ENCODE measurements around the gene ERVH48-1. TPM values are rescaled to one million over a fixed set of nuclear protein-coding genes. Genes with fewer than 3 reads are reported as not detected.
A peak's percentile ranks its signal among the peaks of the same experiment; 100 is the strongest.
"Not testable (repeated sequence)": the region's sequence is repeated elsewhere in the genome, so short reads cannot be mapped to it uniquely, and the experiment has no call there.

ERVH48-1 gene
- total RNA-seq, 1 experiment from 2014 or later = 0.20 TPM

DNA sequence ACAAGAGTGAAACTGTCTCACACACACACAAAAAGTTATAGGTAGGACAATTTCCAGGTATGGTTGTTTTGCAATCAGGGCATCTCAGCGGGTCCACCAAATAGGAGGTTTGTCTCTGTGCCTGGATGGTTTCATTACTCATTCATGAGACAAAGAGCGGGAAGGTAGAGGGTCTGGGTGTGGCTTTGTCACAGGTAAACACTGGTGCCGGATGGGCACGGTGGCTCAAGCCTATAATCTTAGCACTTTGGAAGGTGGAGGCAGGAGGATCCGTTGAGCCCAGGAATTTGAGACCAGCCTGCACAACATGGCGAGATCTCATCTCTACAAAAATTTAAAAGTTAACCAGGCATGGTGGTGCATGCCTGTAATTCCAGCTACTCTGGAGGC, 16.3 kb upstream of the ERVH48-1 start:
- in situ Hi-C loops (cut with HindIII; ENCODE audit: low sequenced_read_pairs) = no loop called here
- no peak for DNase-seq (ENCODE audit: low spot score)

DNA sequence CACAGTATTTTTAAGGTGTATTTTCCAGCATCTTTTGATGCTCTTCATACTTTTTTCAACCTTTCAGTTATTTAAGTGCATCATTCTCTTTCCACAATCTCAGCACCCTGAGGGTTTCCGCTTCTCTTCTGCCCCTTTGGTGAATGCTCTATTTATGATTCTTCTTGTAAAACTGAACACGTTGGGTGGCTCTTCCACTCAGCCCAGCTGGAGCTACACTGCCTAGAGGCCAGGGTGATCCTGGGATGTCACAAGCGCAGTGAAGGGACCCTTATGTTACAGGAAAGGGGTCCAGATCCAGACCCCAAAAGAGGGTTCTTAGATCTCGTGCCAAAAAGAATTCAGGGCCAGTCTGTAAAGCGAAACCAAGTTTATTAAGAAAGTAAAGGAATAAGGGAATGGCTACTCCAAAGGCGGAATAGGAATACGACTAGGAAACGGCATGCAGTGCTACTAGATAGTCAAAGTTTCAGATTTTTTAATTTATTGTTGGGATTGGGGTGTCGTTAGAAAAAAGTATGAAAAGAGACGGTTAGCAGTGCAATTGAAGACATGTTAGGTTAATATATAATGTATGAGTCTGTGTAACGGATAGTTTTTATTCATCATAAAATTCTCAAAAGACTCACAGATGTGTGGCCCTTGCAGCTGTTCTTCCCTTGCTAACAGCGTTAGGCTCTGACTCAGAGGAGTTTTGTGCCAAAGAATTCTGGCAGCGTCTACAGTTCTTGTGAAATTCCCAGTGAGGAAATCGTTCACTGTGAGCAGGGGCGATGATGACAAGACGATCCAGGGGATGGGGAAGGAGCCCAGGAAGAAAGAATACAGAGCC, 14.4 kb upstream of the ERVH48-1 start:
- in situ Hi-C loops (cut with HindIII; ENCODE audit: low sequenced_read_pairs) = no loop called here
- peak; percentile 4 for DNase-seq (ENCODE audit: low spot score)

DNA sequence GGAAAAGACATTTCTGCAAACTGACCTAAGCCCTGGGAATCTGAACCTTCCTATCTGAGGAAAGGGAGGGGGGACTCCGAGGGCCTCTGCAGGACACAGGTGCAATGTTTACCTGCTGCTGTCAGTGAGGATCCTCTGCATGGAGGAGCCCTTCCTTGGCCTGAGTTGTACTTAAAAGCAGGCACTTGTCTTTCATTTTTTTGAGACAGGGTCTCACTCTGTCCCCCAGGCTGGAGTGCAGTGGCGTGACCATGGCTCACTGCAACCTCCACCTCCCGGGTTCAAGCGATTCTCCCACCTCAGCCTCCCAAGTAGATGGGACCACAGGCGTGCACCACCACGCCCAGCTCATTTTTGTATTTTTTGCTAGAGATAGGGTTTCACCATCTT, 13.2 kb upstream of the ERVH48-1 start:
- in situ Hi-C loops (cut with HindIII; ENCODE audit: low sequenced_read_pairs); DNase-seq (ENCODE audit: low spot score): not testable (repeated sequence)

DNA sequence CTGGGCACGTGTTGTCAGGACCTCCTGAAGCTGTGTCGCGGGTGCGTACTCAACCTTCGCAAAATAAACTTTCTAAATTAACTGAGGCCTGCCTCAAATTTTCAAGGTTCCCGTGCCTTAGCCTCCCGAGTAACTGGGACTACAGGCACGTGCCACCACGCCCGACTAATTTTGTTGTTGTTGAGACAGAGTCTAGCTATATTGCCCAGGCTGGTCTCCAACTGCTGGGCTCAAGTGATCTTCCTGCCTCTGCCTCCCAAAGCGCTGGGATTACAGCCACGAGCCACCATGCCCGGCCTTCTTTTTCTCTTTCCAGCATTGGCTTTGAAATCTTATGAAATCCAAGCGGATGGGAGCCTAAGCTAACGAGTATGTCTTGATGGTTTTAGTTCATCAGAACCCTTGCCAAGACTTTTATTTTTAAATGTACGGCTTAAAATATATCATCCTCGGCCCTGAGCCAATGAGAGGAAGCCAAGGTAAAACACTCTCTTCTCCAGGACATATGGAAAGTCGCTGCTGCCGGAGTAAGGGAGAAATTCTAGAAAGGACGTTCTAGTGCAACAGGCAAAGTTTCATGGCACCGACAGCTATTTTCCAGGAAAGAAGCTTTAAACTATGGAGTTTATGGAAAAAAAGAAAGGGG, 12.7 kb upstream of the ERVH48-1 start:
- no peak for DNase-seq (ENCODE audit: low spot score)
- in situ Hi-C loops (cut with HindIII; ENCODE audit: low sequenced_read_pairs) = no loop called here

DNA sequence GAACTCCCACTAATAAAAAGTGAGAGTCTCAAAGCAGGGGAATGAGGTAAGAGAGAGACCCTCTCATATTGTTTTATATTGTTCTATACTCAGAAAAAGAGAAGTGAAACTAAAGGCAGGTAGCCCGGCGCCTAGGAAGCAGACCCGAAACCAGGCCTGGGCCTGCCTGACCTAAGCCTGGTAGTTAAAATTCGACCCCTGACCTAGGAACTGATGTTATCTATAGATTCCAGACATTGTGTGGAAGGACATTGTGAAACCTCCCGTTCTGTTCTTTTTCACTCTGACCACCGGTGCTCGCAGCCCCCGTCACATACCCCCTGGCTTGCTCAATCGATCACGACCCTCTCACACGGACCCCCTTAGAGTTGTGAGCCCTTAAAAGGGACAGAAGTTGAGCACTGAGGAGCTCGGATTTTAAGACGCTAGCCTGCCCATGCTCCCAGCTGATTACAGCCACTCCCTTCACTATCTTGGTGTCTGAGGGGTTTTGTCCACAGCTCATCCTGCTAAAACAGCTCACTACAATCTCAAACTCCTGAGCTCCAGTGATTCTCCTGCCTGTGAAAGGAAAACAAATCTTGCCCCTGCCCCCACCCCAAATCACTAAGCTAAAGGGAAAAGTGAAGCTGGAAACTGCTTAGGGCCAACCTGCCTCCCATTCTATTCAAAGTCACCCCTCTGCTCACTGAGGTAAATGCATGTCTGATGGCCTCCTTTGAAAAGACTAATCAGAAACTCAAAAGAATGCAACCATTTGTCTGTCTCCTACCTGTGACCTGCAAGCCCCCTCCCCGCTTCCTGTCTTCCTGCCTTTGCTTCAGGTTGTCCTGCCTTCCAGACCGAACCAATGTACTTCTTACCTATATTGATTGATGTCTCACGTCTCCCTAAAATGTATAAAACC, 11.9 kb upstream of the ERVH48-1 start:
- not testable (repeated sequence) for DNase-seq (ENCODE audit: low spot score)

DNA sequence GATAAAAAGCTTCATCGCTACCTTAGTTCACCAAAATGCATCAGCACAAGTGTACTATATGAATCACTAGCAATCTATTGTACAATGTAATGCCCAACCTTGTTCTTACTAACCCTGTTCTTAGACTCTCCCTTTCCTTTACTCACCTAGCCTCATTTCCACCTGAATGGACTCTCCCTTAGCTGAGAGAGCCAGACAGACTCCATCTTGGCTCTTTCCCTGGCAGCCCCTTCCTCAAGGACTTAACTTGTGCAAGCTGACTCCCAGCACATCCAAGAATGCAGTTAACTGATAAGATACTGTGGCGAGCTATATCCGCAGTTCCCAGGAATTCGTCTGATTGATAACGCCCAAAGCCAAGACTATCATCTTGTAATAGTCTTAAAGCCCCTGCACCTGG, 10.9 kb upstream of the ERVH48-1 start:
- in situ Hi-C loops (cut with HindIII; ENCODE audit: low sequenced_read_pairs); DNase-seq (ENCODE audit: low spot score): not testable (repeated sequence)

More for the DNA sequence above, 11.9 kb upstream of the ERVH48-1 start:
- in situ Hi-C loops (cut with HindIII; ENCODE audit: low sequenced_read_pairs) = not testable (repeated sequence)

GRCh38 chr21:42933973-42934372, 8.5 kb upstream of the ERVH48-1 start:
- in situ Hi-C loops (cut with HindIII; ENCODE audit: low sequenced_read_pairs); DNase-seq (ENCODE audit: low spot score): not testable (repeated sequence)

GRCh38 chr21:42933137-42933970, 7.9 kb upstream of the ERVH48-1 start:
- in situ Hi-C loops (cut with HindIII; ENCODE audit: low sequenced_read_pairs); DNase-seq (ENCODE audit: low spot score): not testable (repeated sequence)

- in situ Hi-C loops (cut with HindIII; ENCODE audit: low sequenced_read_pairs); DNase-seq (ENCODE audit: low spot score): not testable (repeated sequence)
Measured at GRCh38 chr21:42932378-42933136, 7.1 kb upstream of the ERVH48-1 start.

- in situ Hi-C loops (cut with HindIII; ENCODE audit: low sequenced_read_pairs) = no loop called here
- DNase-seq (ENCODE audit: low spot score) = no peak
Measured at GRCh38 chr21:42931560-42932235, 6.3 kb upstream of the ERVH48-1 start.

DNA sequence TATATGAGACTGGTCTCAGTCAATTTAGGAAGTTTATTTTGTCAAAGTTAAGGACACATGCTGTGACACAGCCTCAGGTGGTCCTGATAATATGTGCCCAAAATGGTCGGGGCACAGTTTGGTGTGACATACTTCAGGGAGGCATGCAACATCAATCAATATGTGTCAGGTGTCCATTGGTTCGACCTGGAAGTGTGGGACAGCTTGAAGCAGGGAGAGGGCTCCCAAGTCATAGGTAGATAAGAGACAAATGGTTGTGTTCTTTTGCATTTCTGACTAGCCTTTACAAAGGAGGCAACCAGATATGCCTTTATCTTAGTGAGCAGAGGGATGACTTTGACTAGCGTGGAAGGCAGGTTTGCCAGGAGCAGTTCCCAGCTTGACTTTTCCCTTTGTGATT, 4.5 kb upstream of the ERVH48-1 start:
- DNase-seq (ENCODE audit: low spot score) = no peak
- in situ Hi-C loops (cut with HindIII; ENCODE audit: low sequenced_read_pairs) = no loop called here

DNA sequence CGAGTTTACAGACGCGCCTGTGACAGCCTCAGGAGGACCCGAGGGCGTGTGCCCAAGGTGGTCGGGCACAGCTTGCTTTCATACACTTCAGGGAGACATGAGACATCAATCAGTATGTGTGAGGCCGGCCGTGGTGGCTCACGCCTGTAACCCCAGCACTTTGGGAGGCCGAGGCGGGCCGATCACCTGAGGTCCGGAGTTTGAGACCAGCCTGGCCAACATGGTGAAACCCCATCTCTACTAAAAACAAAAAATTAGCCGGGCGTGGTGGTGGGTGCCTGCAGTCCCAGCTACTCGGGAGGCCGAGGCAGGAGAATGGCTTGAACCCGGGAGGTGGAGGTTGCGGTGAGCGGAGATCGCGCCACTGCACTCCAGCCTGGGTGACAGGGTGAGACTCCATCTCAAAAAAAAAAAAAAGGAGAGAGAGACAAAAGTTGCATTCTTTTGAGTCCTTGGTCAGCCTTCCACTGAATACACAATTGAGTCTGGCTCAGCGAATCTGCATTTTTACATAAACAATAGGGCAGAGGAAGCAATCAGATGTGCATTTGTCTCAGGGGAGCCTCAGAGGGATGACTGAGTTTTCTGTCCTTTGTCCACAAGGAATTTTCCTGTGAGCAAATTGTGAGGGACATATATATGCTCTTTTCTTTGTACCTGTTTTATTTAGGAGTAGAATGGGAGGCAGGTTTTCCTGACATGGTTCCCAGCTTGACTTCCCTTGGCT, 2.2 kb upstream of the ERVH48-1 start:
- DNase-seq (ENCODE audit: low spot score); in situ Hi-C loops (cut with HindIII; ENCODE audit: low sequenced_read_pairs): not testable (repeated sequence)

GRCh38 chr21:42924433-42924751, 1.0 kb downstream of the ERVH48-1 start:
- DNase-seq (ENCODE audit: low spot score) = no peak
- in situ Hi-C loops (cut with HindIII; ENCODE audit: low sequenced_read_pairs) = no loop called here

DNA sequence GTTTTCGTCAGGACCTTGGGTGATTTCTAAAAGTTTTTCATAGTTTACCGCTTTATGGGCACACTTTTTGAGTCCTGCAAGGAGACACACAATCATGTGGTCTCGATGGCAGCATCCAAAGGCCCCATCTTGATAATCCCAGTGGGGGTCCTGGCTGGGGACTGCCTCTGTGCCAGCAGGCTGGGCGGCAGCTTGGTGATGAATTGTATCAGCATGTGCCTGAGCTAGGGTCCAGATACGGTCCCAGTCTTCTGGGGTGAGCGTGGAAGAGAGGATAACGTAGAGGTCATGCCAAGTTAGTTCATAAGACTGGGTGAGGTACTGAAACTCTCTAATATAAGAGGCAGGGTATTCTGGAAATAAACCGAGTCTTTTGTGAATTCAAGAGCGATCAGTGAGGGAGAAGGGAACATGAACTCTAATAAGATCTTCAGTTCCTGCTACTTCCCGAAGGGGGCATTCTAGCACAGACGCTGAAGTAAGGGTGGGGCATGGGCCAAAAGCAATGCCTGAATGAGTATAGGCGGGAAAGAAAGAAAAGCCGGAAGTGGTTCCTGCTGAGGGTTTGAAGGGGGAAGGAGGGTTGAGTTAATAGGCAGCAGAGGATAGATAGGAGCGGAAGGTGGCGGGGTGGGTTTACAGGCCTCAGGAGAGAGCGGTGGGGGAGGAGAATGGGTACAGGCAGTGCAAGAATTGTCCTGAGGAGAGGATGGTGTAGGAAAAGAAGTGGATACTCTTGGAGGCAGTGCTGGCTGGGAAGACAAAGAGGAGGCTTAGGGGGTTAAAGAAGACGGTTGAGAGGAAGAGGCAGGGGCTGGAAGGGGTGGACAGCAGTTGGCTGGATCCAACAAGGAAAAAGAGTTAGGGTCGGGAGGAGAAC, 1.6 kb downstream of the ERVH48-1 start:
- DNase-seq (ENCODE audit: low spot score) = peak; percentile 86
- in situ Hi-C loops (cut with HindIII; ENCODE audit: low sequenced_read_pairs) = no loop called here

DNA sequence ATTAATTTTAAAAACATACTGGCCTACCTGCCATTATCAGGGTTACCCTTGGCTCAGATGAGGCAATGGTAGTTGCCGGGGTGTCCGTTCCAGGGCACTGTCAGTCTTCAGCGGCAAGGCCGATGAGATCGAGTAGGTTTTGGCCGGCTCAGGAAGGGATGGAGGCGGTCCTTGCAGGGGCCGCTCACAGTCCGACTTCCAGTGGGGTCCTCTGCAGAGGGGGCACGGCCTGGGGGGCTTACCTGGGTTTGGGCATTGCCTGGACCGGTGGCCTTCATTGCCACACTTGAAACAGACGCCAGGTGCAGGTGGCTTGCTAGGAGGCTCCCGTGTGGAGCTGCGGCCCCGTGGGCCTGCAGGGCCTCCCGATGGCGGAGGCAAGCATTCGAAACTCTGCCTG, 2.5 kb downstream of the ERVH48-1 start:
- in situ Hi-C loops (cut with HindIII; ENCODE audit: low sequenced_read_pairs) = no loop called here
- DNase-seq (ENCODE audit: low spot score) = no peak

DNA sequence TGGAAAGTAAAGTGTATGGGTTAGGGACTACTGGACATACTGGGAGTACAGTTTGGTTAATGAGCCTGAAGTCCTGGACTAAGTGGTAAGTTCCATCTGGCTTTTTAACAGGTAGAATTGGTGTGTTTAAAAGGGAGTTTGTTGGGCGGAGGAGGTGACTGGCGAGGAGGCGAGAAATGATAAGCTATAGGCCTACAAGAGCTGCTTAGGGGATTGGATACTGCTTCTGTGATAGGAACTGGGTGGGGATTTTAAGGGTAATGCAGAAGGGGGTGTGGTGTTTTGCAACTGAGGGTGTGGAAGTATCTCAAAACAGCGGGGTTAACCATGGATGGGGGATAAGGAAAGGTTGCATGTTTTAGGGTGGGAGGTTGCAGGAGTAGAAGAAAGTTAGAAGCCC, 3.5 kb downstream of the ERVH48-1 start:
- in situ Hi-C loops (cut with HindIII; ENCODE audit: low sequenced_read_pairs) = no loop called here
- no peak for DNase-seq (ENCODE audit: low spot score)

Measured in G401 (cell line).